ENCODE measurements around the gene CHKA.

Gene CHKA

GRCh38 chr11:68031144-68031464, 90.1 kb downstream of the CHKA start:
- no peak for DNase-seq (ENCODE audit: low spot score)

GRCh38 chr11:68030318-68031143, 90.7 kb downstream of the CHKA start, which contains the start of gene NDUFS8:
NDUFS8 (plus strand) TSS chr11:68030681; CDS start chr11:68032152, 1,471 bp downstream.
- DNase-seq (ENCODE audit: low spot score): peak; percentile 100

GRCh38 chr11:68028802-68029545, 92.2 kb downstream of the CHKA start:
- DNase-seq (ENCODE audit: low spot score): no peak

GRCh38 chr11:68027667-68028066, 93.5 kb downstream of the CHKA start:
- DNase-seq (ENCODE audit: low spot score): no peak

GRCh38 chr11:68026391-68027105, 94.6 kb downstream of the CHKA start:
- no peak for DNase-seq (ENCODE audit: low spot score)

- no peak for DNase-seq (ENCODE audit: low spot score)
Observed at GRCh38 chr11:68025047-68025446, 96.1 kb downstream of the CHKA start.

- no peak for DNase-seq (ENCODE audit: low spot score)
Observed at GRCh38 chr11:68024508-68024907, 96.7 kb downstream of the CHKA start.

- no peak for DNase-seq (ENCODE audit: low spot score)
Observed at GRCh38 chr11:68022531-68022930, 98.7 kb downstream of the CHKA start.

GRCh38 chr11:68021167-68021787, 99.9 kb downstream of the CHKA start:
- DNase-seq (ENCODE audit: low spot score): no peak

- DNase-seq (ENCODE audit: low spot score): no peak
Observed at GRCh38 chr11:68020575-68020974, 100.6 kb downstream of the CHKA start.

- DNase-seq (ENCODE audit: low spot score): no peak
Observed at GRCh38 chr11:68019486-68019885, 101.7 kb downstream of the CHKA start.

GRCh38 chr11:68018730-68019190, 102.4 kb downstream of the CHKA start:
- DNase-seq (ENCODE audit: low spot score): no peak

- DNase-seq (ENCODE audit: low spot score): no peak
Observed at GRCh38 chr11:68017980-68018729, 103.0 kb downstream of the CHKA start.

GRCh38 chr11:68016904-68017817, 104.0 kb downstream of the CHKA start:
- no peak for DNase-seq (ENCODE audit: low spot score)

GRCh38 chr11:68016161-68016903, 104.9 kb downstream of the CHKA start:
- no peak for DNase-seq (ENCODE audit: low spot score)

GRCh38 chr11:68015467-68015866, 105.7 kb downstream of the CHKA start:
- DNase-seq (ENCODE audit: low spot score): no peak

GRCh38 chr11:68014947-68015447, 106.2 kb downstream of the CHKA start:
- DNase-seq (ENCODE audit: low spot score): no peak

GRCh38 chr11:68014157-68014946, 106.8 kb downstream of the CHKA start:
- DNase-seq (ENCODE audit: low spot score): peak; percentile 69

Data from hepatic stellate cell (primary cell).